C1 segment of cervical spinal cord (tissue), 14 donors: ENCODE measurements around the gene AFAP1.

Source experiments
- DNase-seq, 14 donors: peaks; one replicate each; lab custom pipeline; 2025; lab: John Stamatoyannopoulos, UW

The AFAP1 gene

DNA sequence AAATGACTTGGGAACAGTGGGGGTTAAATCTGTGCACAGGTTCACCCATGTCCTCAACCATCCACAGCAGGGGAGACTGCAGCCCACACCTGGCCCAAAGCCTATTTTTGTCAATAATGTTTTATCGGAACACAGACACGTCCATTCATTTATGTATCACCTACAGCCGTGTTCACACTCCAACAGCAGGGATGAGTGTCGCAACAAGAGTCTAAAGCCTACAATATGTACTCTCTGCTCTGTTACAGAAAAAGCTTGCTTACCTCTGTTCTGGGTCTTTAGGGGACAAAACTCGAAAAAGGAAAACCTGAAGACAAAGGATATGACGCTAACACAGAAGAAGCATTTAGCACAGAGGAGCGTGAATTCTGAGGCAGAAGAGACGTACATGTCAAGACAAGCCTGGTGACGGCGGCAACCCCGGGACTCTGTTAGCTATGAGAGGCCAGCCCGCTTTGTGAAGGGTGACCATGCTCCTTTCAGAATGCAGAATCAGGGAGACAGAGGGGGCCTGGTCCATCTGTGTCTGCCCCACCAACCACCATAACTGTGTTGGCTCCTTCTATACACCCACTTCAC lies 45.5 kb downstream of the AFAP1 start:
- DNase-seq = peak in 1 of 14 donors; percentile 39

DNA sequence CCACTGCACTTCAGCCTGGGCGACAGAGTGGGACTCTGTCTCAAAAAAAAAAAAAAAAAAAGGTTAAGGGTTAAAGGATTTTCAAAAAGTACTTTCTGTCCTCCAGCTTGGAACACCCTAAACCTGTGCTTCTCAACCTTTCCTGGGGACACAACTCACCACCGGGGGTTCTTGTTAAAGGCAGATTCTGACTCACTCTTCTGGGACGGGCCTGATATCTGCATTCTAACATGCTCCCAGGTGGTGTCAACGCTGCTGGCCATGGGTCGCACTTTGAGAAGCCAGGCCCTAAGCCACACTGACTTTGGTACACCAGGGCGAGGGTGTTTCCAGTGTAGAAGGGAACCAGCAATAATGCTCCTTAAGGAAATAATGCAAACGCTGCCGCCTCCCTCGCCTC lies 46.1 kb downstream of the AFAP1 start:
- DNase-seq = no peak

DNA sequence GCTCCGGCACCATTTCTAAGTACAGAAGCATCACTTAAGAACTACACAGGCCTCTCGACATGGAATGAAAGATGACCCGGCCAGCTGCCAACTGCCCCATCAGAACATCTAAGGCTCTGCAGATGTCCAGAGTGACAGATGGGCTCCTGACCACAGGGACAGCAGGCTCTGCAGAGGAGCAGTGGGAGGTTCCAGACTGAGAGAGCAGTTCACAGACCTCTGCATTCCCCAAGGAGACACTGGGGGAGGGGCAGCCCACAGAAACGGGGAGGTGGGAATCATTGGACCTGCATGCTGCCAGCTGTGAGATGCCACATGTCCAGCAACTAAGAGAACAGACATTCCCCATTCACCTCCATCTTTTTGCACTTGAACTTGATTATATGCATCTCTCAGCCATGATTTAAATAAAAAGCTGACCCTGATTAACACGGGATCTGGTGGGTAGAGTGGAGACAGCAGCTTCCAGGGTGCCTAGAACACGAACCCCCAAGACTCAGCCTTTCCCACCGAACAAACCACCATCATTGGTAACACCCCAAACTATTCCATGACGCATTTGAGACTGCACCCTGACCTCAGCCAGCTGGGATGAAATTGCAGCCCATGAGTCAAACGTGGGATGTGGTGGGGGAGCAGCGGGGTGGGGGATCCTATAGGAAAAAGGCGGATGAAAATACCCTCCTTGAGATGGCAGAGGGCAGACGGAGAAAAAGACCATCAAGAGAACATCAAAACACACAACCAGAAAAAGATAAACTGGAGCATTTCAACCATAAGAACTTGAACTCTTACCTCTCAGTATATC lies 47.2 kb downstream of the AFAP1 start:
- no peak for DNase-seq

DNA sequence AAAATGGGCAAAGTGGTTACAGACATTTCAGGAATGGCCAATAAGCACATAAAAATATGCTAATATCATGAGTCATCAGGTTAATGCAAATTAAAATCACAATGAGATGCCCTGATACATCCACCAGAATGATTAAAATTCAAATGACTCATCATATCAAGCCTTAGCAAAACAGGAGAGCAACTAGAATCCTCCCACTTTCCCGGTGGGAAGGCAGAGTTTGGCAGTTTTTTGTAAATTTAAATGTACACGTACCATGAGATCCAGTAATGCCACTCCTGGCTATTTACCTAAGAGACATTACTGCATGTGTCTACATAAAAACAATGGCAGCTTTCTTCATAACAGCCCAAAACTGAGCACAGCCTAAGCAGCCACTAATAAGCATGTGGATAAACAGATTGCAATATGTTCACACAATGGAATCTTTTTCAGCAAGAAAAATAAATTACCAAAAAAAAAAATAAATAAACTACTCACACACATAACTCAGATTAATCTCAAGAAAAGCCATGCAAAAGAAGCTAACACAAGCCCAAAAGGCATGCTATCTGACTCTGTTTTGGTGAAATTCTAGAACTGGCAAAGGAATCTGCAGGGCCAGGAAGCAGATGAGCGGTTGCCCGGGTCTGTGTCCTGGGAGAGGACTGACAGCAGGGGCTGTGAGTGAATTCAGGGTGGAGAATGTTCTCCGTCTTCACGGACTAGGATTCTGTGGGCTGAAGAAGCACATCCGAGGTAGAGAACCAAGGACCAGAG lies 48.8 kb downstream of the AFAP1 start:
- DNase-seq = peak in 1 of 14 donors; percentile 29

DNA sequence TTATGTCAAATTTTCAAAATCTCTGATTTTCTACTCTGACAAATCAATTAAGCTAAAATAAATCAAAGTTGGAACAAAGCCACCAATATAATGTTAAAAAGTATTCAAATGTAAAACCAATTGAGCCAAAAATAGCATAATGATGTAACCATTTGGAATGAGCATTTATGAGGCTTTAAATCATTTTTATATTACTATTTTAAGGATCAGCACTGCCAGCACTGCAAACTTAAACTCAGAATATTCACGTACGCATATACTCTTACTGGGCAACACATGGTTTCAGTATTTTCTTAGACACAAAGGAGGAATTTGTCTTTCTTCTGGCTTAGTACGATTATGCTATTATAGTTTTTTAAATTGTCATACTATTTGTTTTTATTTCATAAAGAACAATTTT lies 52.2 kb downstream of the AFAP1 start:
- DNase-seq = no peak

DNA sequence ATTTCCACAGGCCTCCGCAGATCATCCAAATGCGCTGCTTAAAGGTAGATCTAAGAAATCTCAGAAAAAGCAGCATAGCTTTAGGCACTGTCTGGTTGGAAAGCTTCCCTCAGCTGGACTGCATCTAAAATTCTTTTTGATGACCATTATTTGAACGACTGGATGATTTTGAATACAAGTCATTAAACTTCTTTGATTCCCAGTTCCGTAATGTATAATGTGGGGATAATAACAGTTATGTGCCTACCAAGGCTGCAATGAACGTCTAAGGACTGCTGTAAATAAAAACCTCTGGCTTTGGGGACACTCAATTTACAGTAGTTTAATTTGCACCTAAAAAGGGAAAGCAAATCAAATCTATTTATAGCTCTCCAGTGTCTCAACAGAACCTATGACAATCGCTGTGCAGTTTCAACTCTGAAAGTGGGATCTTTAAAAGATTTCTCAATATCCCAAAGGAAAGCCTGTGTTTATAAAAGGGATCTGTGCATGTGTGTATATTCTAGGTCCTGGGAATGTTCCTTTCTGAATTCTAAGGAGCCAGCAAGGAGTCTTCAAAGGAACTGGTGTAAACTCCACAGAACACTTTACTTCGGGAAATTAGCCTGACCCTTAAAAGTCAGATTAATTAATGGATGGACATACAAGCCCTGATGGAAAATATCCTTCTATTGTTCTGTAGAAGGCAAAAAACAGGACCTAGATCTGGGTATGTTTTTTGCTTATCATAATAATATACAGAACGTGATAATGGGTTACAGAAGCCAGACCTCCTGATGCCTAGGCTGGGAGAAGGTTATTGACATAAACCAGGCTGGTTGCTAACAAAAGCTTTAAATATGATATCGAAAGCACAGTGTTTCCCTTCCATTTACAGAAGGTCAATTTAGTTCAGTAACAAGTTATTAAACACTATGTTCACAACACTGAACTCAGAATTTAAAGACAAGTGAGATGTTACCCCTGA lies 53.4 kb downstream of the AFAP1 start:
- DNase-seq = no peak

DNA sequence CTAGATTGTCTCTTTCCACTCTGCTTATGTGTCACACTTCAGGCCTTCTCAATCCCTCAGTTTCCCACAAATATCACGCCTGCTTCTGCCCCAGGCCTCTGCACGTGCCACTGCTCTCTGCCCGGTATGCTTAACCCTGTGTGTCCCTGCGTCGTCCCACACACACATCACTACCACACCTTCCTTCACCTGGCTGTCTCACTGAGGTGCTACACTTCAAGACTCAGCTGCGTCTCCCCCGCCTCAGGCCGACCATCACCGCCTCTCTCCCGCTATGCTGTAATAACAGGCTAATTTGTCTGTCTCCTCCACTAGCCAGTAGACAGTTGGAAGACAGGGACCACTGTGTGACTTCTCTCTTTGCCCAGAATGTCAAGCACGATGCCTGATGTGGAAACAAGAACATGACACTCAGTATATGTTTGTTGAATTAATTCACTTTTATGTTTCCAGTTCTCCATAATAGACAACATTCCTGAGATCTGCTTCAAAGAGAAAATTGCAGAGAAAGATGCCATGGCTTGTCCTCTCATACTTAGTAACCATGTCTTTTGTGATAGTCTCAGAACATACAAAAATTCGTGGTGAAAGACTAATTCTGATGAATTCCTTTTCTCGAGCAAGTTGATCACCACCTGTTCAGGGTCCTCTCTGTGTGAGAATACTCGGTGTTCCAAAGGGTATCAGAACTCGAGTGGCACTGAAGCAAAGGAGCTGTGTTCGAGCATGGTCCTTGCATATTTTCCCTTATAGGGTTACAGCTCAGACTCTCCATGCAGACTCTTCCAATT lies 54.2 kb downstream of the AFAP1 start:
- DNase-seq = no peak

DNA sequence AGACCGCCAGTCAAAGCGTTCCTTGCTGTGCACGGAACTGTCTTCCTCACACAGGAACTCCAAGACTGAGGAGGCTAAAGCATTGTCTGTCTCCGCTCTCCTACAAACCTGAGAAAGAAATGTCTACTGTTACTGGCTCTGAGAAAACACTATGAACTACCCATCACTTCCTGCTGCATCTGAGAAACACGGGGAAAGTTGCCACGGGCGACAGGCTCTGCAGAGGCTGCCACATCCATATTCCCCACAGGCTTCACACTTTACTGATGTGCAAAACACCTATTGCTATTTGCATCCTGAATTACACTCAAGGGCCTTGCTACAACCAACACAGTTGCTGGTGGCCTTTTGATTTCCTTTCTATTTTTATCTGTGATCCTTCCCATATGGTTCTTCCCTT lies 59.0 kb downstream of the AFAP1 start:
- no peak for DNase-seq

DNA sequence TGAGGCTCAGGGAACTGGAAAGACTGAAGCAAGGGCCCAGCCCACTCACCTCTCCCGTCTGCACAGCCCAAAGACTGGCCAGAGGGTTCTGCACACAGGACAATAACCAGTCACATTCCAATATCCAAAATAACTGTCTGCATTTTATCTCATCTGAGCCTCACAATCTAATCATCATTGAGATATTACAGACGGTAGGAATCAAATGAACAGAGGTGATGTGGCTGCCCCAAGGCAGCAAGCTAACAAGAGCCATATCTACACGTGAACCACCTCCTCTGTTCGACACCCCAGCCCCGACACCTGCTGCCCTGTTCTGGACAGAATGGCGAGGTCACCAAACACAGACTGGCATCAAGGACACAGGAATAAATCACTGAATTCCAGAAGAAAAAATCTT lies 60.5 kb downstream of the AFAP1 start:
- no peak for DNase-seq

DNA sequence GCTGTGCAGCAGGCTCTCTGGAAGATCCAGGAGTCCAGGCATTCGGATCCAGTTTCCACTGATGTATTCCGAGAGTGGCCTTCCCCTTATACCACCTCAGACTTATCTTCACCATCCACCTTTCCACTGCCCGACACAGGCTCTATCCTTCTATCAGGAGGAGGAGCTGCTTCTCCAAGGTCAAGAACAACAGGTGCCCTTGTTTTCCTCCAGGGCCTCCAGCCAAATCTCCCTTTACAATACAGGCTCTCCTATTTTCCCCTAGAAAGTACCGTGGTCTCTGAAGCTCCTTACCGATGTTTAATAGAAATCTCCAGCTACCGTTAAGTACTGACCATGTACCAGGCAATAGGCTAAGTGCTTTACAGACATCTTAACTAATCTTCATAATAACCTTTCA lies 61.3 kb downstream of the AFAP1 start:
- DNase-seq = no peak

DNA sequence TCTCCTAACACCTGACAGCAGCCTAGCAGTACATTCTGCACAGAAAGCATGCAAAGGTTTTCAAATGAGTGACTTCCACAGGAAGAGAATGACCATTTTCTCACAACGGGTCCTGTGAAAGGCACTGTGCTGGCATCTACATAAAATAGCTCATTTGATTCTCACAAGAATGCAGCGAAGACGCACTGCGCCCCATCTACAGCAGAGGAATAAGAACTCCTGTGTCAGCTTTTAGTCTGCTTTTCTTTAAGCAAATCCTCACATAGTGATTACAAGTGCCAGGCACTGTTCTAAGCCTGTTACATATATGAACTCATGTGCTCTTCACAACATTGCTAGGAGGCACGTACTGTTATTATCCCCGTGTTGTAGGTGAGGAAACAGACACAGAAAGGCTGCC lies 62.5 kb downstream of the AFAP1 start:
- DNase-seq = no peak

DNA sequence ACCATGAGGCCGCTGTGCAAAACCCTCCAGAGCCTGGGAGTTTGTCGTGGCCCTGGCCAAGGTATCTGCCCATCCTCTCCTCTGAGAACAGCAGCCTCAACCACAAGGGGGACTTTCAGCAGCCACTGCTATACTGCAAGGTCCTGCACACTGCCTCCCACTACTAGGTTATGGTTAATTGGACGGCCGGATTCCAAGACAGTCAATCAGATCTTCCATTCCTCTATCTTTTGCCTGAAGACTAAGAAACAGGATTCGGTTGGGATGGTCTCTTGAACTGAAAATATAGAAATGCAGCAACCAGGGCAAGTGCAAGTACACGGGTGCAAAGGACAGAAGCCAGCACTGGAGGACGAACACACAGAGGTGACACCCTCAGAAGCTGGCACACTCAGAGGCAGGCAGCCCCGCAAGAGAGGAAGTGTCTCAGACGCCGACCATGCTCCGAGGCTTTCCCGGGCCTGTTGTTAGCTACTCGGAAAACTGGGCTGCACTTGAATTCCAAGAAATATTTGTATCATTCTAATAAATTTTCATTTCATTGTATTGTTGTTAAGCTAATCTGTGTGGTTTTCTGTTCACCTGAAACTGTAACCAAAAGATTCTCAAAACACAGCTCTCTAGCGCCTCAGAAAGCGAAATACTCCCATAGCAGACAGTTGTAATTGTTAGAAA lies 63.3 kb downstream of the AFAP1 start:
- DNase-seq = no peak

DNA sequence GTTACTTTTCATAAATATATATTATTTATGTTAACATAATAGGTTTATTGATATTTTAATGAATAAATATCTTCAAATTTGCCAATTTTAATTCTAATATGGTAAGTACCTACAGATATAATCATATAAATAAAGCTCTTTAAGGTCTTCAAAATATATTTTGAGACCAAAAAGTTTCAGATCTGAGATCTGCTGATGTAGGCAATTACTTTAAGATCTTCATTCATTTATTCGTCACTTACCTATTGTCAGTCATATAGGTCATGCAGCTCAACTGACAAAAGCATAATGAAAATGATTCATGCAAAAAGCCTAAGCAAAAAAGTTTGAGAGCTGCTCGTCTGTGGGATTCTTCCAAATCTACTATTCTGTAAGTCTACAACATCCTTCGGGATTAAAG lies 64.8 kb downstream of the AFAP1 start:
- DNase-seq = no peak

DNA sequence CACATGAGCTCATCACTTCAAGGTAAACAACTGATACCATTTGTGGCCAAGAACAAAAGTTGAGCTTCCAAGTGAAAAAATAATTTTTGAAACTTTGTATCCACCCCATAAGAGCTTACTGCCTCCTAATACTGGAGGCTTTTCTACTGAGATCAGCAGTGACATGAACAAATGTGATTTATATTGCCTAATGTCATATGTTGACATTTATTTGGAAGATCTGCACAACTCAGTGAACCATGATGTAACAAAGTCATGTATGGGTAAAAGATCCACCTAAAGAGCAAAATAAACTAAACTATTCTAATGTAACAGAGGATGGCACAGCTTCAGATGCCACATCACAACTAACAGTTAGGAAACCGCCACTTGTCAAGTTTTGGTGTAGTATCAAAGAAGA lies 65.8 kb downstream of the AFAP1 start:
- no peak for DNase-seq

DNA sequence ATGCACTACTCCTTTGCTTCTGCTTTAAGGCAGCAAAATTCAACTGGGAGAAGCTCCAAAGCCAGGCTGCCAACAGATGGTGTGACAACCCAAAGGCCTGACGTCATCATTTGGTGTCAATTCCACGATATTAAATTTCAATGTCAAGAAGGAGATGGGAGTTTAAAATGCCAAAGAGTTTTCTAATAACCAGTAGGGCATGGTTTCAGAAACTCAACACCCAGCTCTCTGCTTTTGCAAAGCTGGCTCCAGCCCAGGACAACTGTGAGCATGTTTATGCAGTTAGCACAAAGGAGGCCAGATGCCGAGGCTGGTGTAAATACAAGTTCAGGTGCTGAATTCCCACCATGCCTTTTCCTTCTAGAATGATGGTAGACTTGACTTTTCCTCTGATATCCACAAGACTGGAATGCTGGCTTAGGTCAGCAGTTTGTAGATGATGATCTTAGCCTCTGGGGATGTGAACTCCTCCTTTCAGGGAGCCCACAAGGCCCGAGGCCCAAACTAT lies 67.3 kb downstream of the AFAP1 start:
- DNase-seq = peak in 3 of 14 donors; percentile 16 to 77 (median 22)

DNA sequence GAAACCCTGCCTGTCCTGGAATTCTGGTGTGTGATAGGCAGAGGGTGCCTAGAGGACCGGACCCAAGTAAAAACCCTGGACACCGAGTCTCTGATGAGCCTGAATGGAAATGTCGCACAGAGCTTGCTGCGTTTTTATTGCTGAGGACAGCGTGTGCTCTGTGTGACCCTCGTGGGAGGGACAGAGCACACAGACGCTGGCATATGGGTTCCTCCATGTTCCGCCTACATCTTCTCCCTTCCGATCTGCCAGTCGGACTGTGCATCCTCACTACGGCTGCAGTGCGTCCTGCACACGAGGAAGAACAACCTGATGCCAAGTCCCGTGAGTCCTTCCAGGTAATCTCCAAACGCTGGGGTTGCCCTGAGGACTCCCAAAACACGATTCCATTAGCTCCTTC lies 68.3 kb downstream of the AFAP1 start:
- peak in 1 of 14 donors; percentile 66 for DNase-seq

DNA sequence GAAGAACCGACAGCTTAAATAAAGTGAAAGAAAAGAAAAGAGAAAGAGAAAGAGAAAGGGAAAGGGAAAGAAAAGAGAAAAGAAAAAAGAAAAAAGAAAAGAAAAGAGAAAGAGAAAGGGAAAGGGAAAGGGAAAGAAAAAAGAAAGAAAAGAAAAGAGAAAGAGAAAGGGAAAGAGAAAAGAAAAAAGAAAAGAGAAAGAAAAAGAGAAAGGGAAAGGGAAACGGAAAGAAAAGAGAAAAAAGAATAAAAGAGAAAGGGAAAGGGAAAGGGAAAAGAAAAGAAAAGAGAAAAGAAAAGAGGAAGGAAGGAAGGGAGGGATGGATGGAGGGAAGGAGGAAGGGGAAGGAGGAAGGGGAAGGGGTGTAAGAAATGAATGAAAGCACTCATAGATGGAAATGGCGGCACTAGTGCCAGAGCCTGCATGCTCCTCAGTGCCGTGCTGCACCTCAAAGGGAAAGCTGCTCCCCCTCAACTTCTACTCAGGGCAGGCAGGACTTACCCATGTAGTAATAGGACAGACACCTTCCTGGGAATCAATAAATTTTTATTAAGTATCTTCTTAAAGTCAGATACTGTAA lies 70.7 kb downstream of the AFAP1 start:
- peak in 1 of 14 donors; percentile 32 for DNase-seq

DNA sequence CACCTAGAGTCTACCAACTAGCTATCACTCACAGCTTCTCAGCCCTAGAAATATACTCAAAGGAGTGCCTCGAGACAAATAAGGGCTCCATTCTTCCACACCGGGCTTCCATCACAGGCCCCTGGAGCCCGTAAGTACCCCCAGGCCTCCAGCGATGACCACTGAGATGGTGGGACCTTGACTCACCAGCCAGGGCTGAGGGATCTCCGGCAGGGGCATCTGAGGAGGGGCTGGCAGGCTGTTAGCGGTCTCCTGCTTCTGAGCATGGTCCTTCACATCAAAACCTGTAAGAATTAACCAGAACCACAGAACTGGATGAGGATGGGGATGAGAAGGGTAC lies 71.3 kb downstream of the AFAP1 start:
- no peak for DNase-seq

DNA sequence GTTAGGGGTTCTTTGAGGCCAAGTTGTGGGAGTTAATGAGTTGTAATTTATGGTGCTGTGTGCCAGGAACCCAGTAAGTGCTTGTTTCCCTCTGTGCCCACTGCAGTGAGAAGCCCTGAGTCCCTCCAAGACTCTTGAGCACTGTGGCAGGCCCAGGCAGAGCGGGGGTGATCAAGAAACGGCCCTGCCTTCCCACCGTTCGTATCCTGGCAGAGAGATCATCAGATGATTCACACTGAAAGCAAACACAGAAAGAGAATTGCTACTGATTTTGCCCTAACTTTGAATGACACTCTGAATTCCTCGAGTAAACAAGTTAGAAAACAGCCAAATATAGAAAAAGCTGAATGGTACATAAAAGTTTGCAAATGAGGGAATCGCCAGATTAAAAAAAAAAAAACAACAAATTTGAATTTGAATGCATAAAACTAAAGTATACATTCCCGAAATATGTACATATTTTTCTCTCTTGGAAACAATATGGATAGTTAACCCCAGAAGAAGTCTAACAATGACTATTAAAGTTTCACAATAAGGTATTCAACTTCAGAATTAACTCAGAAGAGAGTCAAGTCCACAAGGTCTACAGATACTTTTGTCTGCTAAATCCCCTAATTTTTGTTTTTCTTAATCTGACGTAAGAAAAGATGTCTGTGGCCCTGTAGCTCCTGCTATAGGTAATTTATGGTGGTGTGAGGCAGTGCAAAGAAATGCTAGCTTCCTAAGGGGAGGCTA lies 71.8 kb downstream of the AFAP1 start:
- no peak for DNase-seq
